ENCODE results near the gene TMC1.

The TMC1 gene

GRCh38 chr9:72883875-72884274, 362.5 kb downstream of the TMC1 start:
- DNase-seq, result no peak

- DNase-seq, result no peak
These were observed 363.1 kb downstream of the TMC1 start for GRCh38 chr9:72884508-72884907.
